Measurements from ENCODE around the gene PCAT6.

Gene PCAT6

DNA sequence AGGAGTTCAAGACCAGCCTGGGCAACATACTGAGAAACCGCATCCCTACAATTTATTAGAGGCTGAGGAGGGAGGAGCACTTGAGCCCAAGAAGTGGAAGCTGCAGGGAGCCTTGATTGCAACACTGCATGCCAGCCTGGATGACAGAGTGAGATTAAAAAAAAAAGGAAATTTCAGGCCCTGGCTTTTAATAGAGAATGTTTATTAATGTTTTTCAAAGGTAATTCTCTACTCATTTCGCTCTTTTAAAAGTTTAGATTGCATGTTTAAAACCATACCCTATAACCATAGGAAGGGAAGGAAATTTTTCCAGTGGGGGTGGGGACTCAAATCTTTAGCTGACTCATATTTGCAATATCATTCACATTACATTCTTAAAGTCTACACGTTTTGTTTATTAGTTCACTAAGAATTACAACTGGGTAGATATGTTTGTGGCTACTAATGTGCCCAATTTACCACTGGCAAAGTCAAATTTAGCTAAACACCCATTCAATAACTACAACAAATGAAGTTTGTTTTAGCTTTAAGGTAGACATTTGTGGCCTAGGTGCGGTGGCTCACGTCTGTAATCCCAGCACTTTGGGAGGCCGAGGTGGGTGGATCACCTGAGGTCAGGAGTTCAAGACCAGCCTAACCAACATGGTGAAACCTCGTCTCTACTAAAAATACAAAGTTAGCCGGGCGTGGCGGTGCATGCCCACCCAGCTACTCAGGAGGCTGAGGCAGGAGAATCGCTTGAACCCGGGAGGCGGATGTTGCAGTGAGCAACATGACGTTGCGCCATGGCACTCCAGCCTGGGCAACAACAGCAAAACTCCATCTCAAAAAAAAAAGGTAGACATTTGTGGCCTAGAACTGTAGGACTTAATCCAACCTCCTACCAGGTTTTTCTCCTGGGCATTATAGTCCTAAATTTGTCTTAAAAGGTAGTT, 7.5 kb upstream of the PCAT6 start:
- H3K9ac ChIP-seq (ENCODE audit: insufficient read length): peak overlapping the region; percentile 2
- H3K27ac ChIP-seq: peak overlapping the region; percentile 90
- 0 out of 2 replicates have a peak, but pooled peaks cover 3% of the 10 kb centered on the region for H3K36me3 ChIP-seq (ENCODE audit: insufficient read depth, low read length)
- TF ChIP-seq POLR2AphosphoS5 (IDR thresholded peaks at IDR 0.05; ENCODE audit: borderline replicate concordance, low read depth, low read length): no peak
- peak overlapping the region; percentile 47 for H3K4me3 ChIP-seq
- peak; percentile 55 for DNase-seq (ENCODE audit: low read depth, low spot score)
- H3K9me3 ChIP-seq (ENCODE audit: low read depth, low read length): no peaks in the 10 kb centered on the region

DNA sequence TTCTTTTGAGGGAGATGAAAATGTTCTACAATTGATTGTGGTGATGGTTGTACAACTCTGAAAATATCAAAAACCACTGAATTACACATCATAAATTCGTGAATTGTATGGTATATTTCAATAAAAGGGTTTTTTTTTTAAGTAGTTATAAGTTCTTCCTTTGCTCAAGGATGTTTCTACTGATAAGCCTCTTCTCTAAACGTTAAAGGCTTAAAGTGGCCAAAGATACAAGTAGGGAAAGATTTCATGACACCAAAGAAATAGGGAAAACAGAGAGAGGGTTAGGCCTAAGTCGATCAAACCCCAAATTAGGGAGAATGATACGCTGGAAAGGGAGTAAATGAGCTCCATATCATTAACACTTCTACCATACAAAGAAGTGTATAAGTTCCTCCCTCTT, 6.6 kb upstream of the PCAT6 start:
- no peak for TF ChIP-seq FOXP2 (optimal IDR thresholded peaks at IDR 0.05; ENCODE audit: control extremely low read depth, extremely low read length, insufficient read depth)
- TF ChIP-seq EZH2 (IDR thresholded peaks at IDR 0.05): no peak
- TF ChIP-seq POLR2AphosphoS5 (IDR thresholded peaks at IDR 0.05; ENCODE audit: borderline replicate concordance, low read depth, low read length): no peak
- no peak overlapping the region for H3K9ac ChIP-seq (ENCODE audit: insufficient read length)
- H3K36me3 ChIP-seq (ENCODE audit: insufficient read depth, low read length): 0 out of 2 replicates have a peak, but pooled peaks cover 3% of the 10 kb centered on the region
- no peak for DNase-seq (ENCODE audit: low read depth, low spot score)
- no peak overlapping the region for H3K4me3 ChIP-seq
- no peaks in the 10 kb centered on the region for H3K9me3 ChIP-seq (ENCODE audit: low read depth, low read length)
- H3K27ac ChIP-seq: peak overlapping the region; percentile 90

DNA sequence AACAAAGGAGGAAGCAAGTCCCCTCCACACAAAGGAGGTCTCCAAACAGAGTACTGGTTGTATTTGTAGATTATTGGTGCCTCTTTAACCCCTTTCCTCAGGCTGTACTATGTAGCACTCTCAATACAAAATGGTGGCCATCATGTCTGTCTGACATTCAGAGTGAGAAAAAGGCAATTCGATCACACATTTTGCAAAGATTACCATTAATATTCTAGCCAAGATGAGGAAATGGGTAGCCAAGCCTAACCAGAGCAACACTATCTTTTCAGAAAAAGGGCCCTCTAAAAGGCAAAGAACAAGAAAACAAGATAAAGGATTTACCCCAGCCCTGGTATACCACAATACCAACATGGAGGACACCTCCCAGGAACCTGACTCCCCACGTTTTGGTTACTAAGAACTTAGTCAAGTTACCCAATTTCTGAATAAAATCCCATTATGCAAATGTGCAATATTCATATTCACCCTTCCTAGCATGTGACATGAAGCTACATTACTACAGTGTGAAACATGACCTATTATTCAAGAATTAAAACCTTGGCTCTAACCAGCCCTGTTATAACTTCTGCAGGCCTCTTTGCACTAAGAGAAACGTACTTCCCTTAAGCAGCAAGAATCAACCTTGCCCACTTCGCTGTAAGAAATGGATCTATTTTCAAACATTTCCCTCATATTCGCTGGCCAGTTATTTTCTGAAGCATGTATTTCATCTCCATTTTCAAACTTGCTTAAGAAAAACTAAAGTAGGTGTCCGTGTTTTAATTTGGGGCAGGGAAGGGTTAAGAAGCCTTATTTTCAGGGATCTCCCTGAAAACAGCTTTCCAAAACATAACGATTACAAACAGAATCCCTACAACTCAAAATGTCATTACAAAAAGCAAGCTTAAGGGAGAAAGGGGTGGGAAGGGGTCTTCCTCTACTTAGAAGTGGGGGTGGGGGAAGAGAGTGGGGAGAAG, 4.6 kb upstream of the PCAT6 start:
- peak overlapping the region; percentile 92 for H3K9ac ChIP-seq (ENCODE audit: insufficient read length)
- no peak for DNase-seq (ENCODE audit: low read depth, low spot score)
- peak overlapping the region; percentile 97 for H3K4me3 ChIP-seq
- H3K36me3 ChIP-seq (ENCODE audit: insufficient read depth, low read length): no peaks in the 10 kb centered on the region
- no peaks in the 10 kb centered on the region for H3K9me3 ChIP-seq (ENCODE audit: low read depth, low read length)
- H3K27ac ChIP-seq: peak overlapping the region; percentile 90
- no peak for TF ChIP-seq EZH2 (IDR thresholded peaks at IDR 0.05)
- no peak for TF ChIP-seq POLR2AphosphoS5 (IDR thresholded peaks at IDR 0.05; ENCODE audit: borderline replicate concordance, low read depth, low read length)
- no peak for TF ChIP-seq FOXP2 (optimal IDR thresholded peaks at IDR 0.05; ENCODE audit: control extremely low read depth, extremely low read length, insufficient read depth)

DNA sequence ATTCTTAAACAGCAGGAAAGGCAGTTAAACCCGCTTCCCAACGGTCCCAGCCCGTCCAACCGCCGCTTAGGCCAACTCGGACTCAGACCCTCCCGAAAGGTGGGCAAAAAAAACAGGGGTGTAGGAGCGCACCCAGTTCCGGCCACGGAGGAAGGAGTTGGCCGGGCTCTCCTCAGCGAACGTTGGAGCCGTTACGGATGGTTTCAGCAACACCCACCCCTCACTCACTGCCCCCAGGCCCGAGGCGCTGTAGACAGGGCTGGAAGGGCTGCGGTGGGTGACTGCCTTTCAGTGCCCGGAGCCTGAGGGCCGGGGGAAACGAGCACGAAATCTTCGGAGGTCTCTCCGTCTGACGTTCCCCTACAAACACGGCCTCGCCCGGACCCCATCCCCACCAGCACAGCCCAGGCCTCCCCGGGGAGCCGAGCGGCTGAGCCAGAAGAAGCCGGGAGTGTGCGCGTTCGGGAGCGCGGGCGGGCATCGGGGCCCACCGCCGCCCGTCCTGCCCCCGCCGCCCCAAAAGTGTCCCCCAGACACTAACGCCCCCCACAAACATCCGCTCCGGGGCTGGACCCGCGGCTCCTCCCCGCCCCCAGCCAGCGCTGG, 3.8 kb upstream of the PCAT6 start:
- no peaks in the 10 kb centered on the region for H3K9me3 ChIP-seq (ENCODE audit: low read depth, low read length)
- peak overlapping the region; percentile 97 for H3K4me3 ChIP-seq
- H3K27ac ChIP-seq: peak overlapping the region; percentile 90
- peak overlapping the region; percentile 92 for H3K9ac ChIP-seq (ENCODE audit: insufficient read length)
- H3K36me3 ChIP-seq (ENCODE audit: insufficient read depth, low read length): no peaks in the 10 kb centered on the region
- DNase-seq (ENCODE audit: low read depth, low spot score): no peak
- no peak for TF ChIP-seq EZH2 (IDR thresholded peaks at IDR 0.05)
- TF ChIP-seq FOXP2 (optimal IDR thresholded peaks at IDR 0.05; ENCODE audit: control extremely low read depth, extremely low read length, insufficient read depth): no peak
- TF ChIP-seq POLR2AphosphoS5 (IDR thresholded peaks at IDR 0.05; ENCODE audit: borderline replicate concordance, low read depth, low read length): no peak

DNA sequence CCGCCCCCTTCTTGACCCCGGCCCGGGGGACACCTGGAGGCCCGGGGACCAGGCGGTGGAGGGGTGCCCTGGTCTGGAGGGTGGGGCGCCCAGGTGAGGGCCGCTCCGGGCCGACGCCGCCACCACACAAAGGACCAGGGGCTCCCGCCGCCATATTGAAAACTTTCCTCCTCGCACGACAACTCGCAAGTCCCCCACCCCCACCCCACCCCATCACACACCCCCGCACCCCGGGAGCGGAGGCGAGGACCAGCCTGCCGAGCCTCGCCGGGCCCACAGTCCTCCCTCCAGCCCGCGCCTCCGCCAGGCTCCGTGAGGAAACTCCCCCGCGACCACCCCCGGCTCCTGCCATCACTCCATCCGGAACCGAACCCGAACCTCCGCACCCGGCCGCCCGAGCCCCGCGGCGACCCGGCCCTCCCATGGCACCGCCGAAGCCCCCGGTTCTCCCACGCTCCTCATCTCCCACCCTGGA, 3.3 kb upstream of the PCAT6 start:
- TF ChIP-seq EZH2 (IDR thresholded peaks at IDR 0.05): no peak
- TF ChIP-seq POLR2AphosphoS5 (IDR thresholded peaks at IDR 0.05; ENCODE audit: borderline replicate concordance, low read depth, low read length): no peak
- H3K4me3 ChIP-seq: peak overlapping the region; percentile 97
- H3K36me3 ChIP-seq (ENCODE audit: insufficient read depth, low read length): no peaks in the 10 kb centered on the region
- H3K27ac ChIP-seq: peak overlapping the region; percentile 90
- DNase-seq (ENCODE audit: low read depth, low spot score): no peak
- peak overlapping the region; percentile 92 for H3K9ac ChIP-seq (ENCODE audit: insufficient read length)
- no peaks in the 10 kb centered on the region for H3K9me3 ChIP-seq (ENCODE audit: low read depth, low read length)

DNA sequence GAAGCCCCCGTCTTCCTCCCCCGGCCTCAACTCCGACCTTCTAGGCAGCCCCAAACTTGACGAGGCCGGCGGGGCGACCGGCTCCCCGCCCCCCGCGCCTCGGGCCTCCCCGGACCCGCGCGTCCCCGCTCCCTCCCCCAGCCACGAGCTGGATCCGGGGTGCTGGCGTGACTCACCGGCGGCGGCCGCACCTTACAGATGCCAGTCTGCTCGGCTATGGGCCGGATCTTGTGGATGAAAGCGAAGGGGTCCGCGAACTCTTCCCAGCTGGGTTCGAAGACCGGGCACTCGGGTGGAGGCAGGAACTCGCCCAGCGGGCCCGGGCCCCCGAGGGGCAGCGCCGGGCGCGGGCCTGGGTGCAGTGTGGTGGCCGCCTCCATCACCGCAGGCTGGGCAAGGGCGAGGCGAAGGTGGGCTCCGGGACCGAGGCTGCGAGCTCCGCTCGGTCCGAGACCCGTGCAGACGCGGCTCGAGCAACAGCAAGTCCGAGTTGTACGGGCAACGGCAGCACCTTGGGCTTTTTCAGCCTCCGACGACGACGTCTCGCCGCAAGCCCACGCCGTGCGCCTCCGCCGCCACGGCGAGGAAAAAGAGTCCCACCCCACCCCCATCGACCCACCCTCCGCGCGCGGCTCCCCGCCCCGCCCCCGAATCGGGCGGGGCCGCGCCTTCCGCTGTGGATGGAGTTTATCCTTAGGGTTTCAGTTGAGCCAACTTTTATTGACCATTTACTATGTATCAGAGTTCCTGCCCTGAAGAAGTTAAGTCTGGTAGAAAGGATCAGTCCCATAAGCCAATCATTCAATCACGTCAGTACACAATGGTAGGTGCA, 2.6 kb upstream of the PCAT6 start, which contains the start of gene KDM5B:
KDM5B (minus strand) TSS at position 496 of the 832 bp plus-strand sequence; CDS start at position 380, 116 bp downstream.
- DNase-seq (ENCODE audit: low read depth, low spot score): no peak
- Histone ChIP-seq H3K27ac (peak within 1 kb of the TSS; percentile 90), H3K9ac (ENCODE audit: insufficient read length) (peak within 1 kb of the TSS; percentile 92), H3K4me3 (peak within 1 kb of the TSS; percentile 97), H3K9me3 (ENCODE audit: low read depth, low read length) (no peaks in the 10 kb centered on the region), H3K36me3 (ENCODE audit: insufficient read depth, low read length) (no peaks in the 10 kb centered on the region)
- TF ChIP-seq POLR2AphosphoS5 (IDR thresholded peaks at IDR 0.05; ENCODE audit: borderline replicate concordance, low read depth, low read length): peak; percentile 79
- no peak for TF ChIP-seq EZH2 (IDR thresholded peaks at IDR 0.05)

DNA sequence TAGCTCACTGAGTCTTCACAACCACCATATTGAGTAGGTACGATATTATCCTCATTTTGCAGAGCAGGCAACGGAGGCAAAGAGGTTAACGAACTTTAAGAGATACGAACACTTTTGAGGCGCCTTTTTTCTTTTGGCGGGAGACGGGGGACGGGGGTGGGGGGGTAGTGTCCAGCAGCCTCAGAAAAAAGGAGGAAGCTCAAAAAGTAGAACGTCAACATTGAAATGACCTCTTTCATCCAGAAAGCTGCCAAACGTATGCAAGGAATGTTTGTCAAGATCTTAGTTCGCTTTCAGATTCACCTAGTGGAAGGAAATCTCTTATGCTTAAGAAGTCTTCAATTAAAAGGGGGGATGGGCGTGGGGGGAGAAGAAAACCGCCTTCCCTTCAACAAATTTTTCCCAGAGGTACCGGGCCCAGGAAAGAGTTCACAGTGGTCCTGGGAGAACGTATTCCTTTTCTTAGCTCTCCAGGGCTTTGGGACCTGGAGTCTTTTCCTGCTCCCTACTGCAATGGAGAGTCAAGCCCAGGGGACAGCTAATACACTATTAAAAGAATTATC, 1.1 kb upstream of the PCAT6 start:
- DNase-seq (ENCODE audit: low read depth, low spot score): no peak
- H3K27ac ChIP-seq: no peak overlapping the region
- no peak for TF ChIP-seq EZH2 (IDR thresholded peaks at IDR 0.05)
- H3K4me3 ChIP-seq: no peak overlapping the region
- no peak overlapping the region for H3K9ac ChIP-seq (ENCODE audit: insufficient read length)
- H3K9me3 ChIP-seq (ENCODE audit: low read depth, low read length): no peaks in the 10 kb centered on the region
- no peaks in the 10 kb centered on the region for H3K36me3 ChIP-seq (ENCODE audit: insufficient read depth, low read length)
